ENCODE results near the gene SRRT. TPM values are rescaled to one million over a fixed set of nuclear protein-coding genes. Genes with fewer than 3 reads are reported as not detected.

Gene SRRT
- total RNA-seq, 2 donors from 2014 or later: 114 to 204 TPM

GRCh38 chr7:100897772-100898454 lies 23.0 kb downstream of the SRRT start:
- TF ChIP-seq CTCF (IDR thresholded peaks at IDR 0.05): no peak
- H3K36me3 ChIP-seq: no peaks in the 10 kb centered on the region
- H3K27ac ChIP-seq: peak overlapping the region; percentile 72
- DNase-seq: peak; percentile 79
- no peak overlapping the region for H3K4me3 ChIP-seq
- H3K4me1 ChIP-seq: peaks cover 16% of the 10 kb centered on the region
- no peaks in the 10 kb centered on the region for H3K9me3 ChIP-seq
- intact Hi-C loops (cut with DNase I): loop anchor here (2.0 to 5.0 kb wide), 2 partner anchors 179 to 239 kb away; no protein-coding TSS in a partner anchor
- H3K9ac ChIP-seq (ENCODE audit: low read depth in 2 of 2, low read length in 2 of 2): peak overlapping the region in 1 of 2 donors; percentile 43
- H3K27me3 ChIP-seq: peaks cover 21% of the 10 kb centered on the region

GRCh38 chr7:100899432-100899831 lies 24.5 kb downstream of the SRRT start:
- intact Hi-C loops (cut with DNase I): loop anchor here (5.0 kb wide), 1 partner anchor 178 kb away; no protein-coding TSS in a partner anchor
- Histone ChIP-seq H3K27me3 (peaks cover 21% of the 10 kb centered on the region), H3K4me1 (peaks cover 16% of the 10 kb centered on the region), H3K36me3 (no peaks in the 10 kb centered on the region), H3K27ac (no peak overlapping the region), H3K9ac (ENCODE audit: low read depth in 2 of 2, low read length in 2 of 2) (no peak overlapping the region), H3K9me3 (no peaks in the 10 kb centered on the region), H3K4me3 (no peak overlapping the region)
- no peak for TF ChIP-seq CTCF (IDR thresholded peaks at IDR 0.05)
- DNase-seq: no peak

GRCh38 chr7:100900978-100901377 lies 26.1 kb downstream of the SRRT start:
- no peak for DNase-seq
- Histone ChIP-seq H3K36me3 (no peaks in the 10 kb centered on the region), H3K4me1 (peaks cover 6% of the 10 kb centered on the region), H3K4me3 (no peak overlapping the region), H3K27ac (no peak overlapping the region), H3K9me3 (no peaks in the 10 kb centered on the region), H3K27me3 (peaks cover 7% of the 10 kb centered on the region), H3K9ac (ENCODE audit: low read depth in 2 of 2, low read length in 2 of 2) (no peak overlapping the region)
- no peak for TF ChIP-seq CTCF (IDR thresholded peaks at IDR 0.05)
- intact Hi-C loops (cut with DNase I): loop anchor here (5.0 kb wide), 1 partner anchor 66 kb away; the partner anchor contains the start of gene MUC12

- peak overlapping the region in 1 of 2 donors; percentile 1 for H3K9ac ChIP-seq (ENCODE audit: low read depth in 2 of 2, low read length in 2 of 2)
- DNase-seq: peak; percentile 77
- no peaks in the 10 kb centered on the region for H3K27me3 ChIP-seq
Measured at GRCh38 chr7:100901921-100902332, 27.0 kb downstream of the SRRT start.

GRCh38 chr7:100902638-100903037 lies 27.7 kb downstream of the SRRT start:
- intact Hi-C loops (cut with DNase I): loop anchor here (5.0 kb wide), 1 partner anchor 65 kb away; the partner anchor contains the start of gene MUC12
- H3K4me3 ChIP-seq: no peak overlapping the region
- peak overlapping the region; percentile 70 for H3K27ac ChIP-seq
- no peaks in the 10 kb centered on the region for H3K4me1 ChIP-seq
- no peaks in the 10 kb centered on the region for H3K36me3 ChIP-seq
- no peaks in the 10 kb centered on the region for H3K9me3 ChIP-seq
- DNase-seq: no peak
- no peak for TF ChIP-seq CTCF (IDR thresholded peaks at IDR 0.05)
- H3K9ac ChIP-seq (ENCODE audit: low read depth in 2 of 2, low read length in 2 of 2): peak overlapping the region in 1 of 2 donors; percentile 1
- H3K27me3 ChIP-seq: no peaks in the 10 kb centered on the region

More at GRCh38 chr7:100901921-100902332, 27.0 kb downstream of the SRRT start:
- Histone ChIP-seq H3K4me1 (no peaks in the 10 kb centered on the region), H3K4me3 (no peak overlapping the region), H3K9me3 (no peaks in the 10 kb centered on the region), H3K36me3 (no peaks in the 10 kb centered on the region), H3K27ac (peak overlapping the region; percentile 70)
- intact Hi-C loops (cut with DNase I): loop anchor here (5.0 kb wide), 1 partner anchor 65 kb away; the partner anchor contains the start of gene MUC12
- no peak for TF ChIP-seq CTCF (IDR thresholded peaks at IDR 0.05)
